Hepatocyte (in vitro differentiated cells): ENCODE results near the gene DAAM2. TPM values are rescaled to one million over a fixed set of nuclear protein-coding genes. Genes with fewer than 3 reads are reported as not detected.

ENCODE experiments used
- DNase-seq: peaks from one replicate; pipeline ENCODE4 v3.0.0-alpha.2; 2016; ENCODE audit warnings: low spot score
- H2AFZ ChIP-seq: fragments of 200-600 bp; sonication (generic); 2 replicates; pipeline ENCODE4 v1.6.0; 2016; ENCODE audit warnings: antibody characterized with exemption, mild to moderate bottlenecking
- H3K27ac ChIP-seq: fragments of 200-600 bp; sonication (generic); 2 replicates; pipeline ENCODE4 v1.5.1; 2016; ENCODE audit warnings: mild to moderate bottlenecking
- H3K27me3 ChIP-seq: fragments of 200-600 bp; sonication (generic); 2 replicates; pipeline ENCODE4 v1.6.1; 2016
- H3K36me3 ChIP-seq: fragments of 200-600 bp; sonication (generic); replicated peaks from 2 replicates; pipeline ENCODE4 v1.5.1; 2016; ENCODE audit warnings: low read depth; ENCODE audit not compliant: insufficient read depth
- H3K4me1 ChIP-seq: fragments of 200-600 bp; sonication (generic); 2 replicates; pipeline ENCODE4 v1.5.1; 2016; ENCODE audit warnings: mild to moderate bottlenecking, moderate library complexity; ENCODE audit not compliant: insufficient read depth
- H3K4me2 ChIP-seq: fragments of 200-600 bp; sonication (generic); 2 replicates; pipeline ENCODE4 v1.6.0; 2016
- H3K4me3 ChIP-seq: fragments of 200-600 bp; sonication (generic); 2 replicates; pipeline ENCODE4 v1.5.1; 2016; ENCODE audit warnings: mild to moderate bottlenecking
- H3K79me2 ChIP-seq: fragments of 200-600 bp; sonication (generic); 2 replicates; pipeline ENCODE4 v1.6.0; 2017; ENCODE audit warnings: mild to moderate bottlenecking
- H3K9me2 ChIP-seq: fragments of 200-600 bp; sonication (generic); replicated peaks from 2 replicates; pipeline ENCODE4 v1.6.0; 2017; ENCODE audit warnings: mild to moderate bottlenecking; ENCODE audit not compliant: insufficient read depth
- H3K9me3 ChIP-seq: fragments of 200-600 bp; sonication (generic); 2 replicates; pipeline ENCODE4 v1.5.1; 2016; ENCODE audit warnings: low read depth, mild to moderate bottlenecking
- H4K20me1 ChIP-seq: fragments of 200-600 bp; sonication (generic); 2 replicates; pipeline ENCODE4 v1.6.0; 2016; ENCODE audit warnings: mild to moderate bottlenecking; ENCODE audit not compliant: insufficient read depth, poor library complexity, severe bottlenecking
- EZH2 ChIP-seq: fragments of 200-600 bp; sonication (generic); IDR thresholded peaks from 2 replicates; pipeline ENCODE4 v1.6.1; 2016; ENCODE audit warnings: antibody characterized with exemption, mild to moderate bottlenecking, borderline replicate concordance
- EZH2phosphoT487 ChIP-seq: fragments of 200-600 bp; sonication (generic); IDR thresholded peaks from one replicate; pipeline ENCODE4 v1.6.1; 2018; ENCODE audit warnings: antibody characterized with exemption, mild to moderate bottlenecking, low read depth, moderate library complexity; ENCODE audit not compliant: unreplicated experiment, severe bottlenecking
- WGBS: methylation state at CpG from one replicate; pipeline ENCODE4 v1.1.6; 2016; ENCODE audit warnings: low lambda C conversion rate; ENCODE audit errors: missing lambda C conversion rate; 5-methylcytosine and 5-hydroxymethylcytosine counted together
- polyA plus RNA-seq: library from polyadenylated mRNA; unstranded; fragments of >200 nt; fragmentation: Nextera tagmentation; extraction: Ambion mirVana; gene quantifications from 2 replicates; pipeline ENCODE4 v1.2.1, GENCODE V29; 2016
- total RNA-seq: library from RNA; depleted of rRNA; stranded (reverse); fragments of >200 nt; gene quantifications from 2 replicates; pipeline ENCODE4 v1.2.3, GENCODE V29; 2014
- TF ChIP-seq, protein P1 (sequence below): fragments of 200-600 bp; sonication (generic); IDR thresholded peaks from 2 replicates; pipeline ENCODE4 v1.5.1; 2016; ENCODE audit warnings: antibody characterized with exemption, mild to moderate bottlenecking; ENCODE audit not compliant: poor library complexity

Gene DAAM2
- total and polyA plus RNA-seq, 2 experiments from 2014 or later = 11.7 to 15.1 TPM

- TF ChIP-seq, protein P1, sequence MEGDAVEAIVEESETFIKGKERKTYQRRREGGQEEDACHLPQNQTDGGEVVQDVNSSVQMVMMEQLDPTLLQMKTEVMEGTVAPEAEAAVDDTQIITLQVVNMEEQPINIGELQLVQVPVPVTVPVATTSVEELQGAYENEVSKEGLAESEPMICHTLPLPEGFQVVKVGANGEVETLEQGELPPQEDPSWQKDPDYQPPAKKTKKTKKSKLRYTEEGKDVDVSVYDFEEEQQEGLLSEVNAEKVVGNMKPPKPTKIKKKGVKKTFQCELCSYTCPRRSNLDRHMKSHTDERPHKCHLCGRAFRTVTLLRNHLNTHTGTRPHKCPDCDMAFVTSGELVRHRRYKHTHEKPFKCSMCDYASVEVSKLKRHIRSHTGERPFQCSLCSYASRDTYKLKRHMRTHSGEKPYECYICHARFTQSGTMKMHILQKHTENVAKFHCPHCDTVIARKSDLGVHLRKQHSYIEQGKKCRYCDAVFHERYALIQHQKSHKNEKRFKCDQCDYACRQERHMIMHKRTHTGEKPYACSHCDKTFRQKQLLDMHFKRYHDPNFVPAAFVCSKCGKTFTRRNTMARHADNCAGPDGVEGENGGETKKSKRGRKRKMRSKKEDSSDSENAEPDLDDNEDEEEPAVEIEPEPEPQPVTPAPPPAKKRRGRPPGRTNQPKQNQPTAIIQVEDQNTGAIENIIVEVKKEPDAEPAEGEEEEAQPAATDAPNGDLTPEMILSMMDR = no peak
- TF ChIP-seq EZH2phosphoT487 (no peak), EZH2 (no peak)
- 63% methylated on average over 3 of the region's 3 CpGs for WGBS
- no peaks in the 10 kb centered on the region for H3K27me3 ChIP-seq
- H3K27ac ChIP-seq = no peak overlapping the region
- peaks cover 7% of the 10 kb centered on the region for H3K79me2 ChIP-seq
- H3K4me2 ChIP-seq = no peak overlapping the region
- no peaks in the 10 kb centered on the region for H3K36me3 ChIP-seq
- no peak overlapping the region for H2AFZ ChIP-seq
- H3K4me1 ChIP-seq = peaks cover 9% of the 10 kb centered on the region
- H3K4me3 ChIP-seq = no peak overlapping the region
- H3K9me2 ChIP-seq = no peaks in the 10 kb centered on the region
- no peaks in the 10 kb centered on the region for H3K9me3 ChIP-seq
- no peak for DNase-seq
- no peaks in the 10 kb centered on the region for H4K20me1 ChIP-seq
Observed at GRCh38 chr6:39803872-39804271, 11.7 kb downstream of the DAAM2 start.

GRCh38 chr6:39804466-39805065, 12.4 kb downstream of the DAAM2 start:
- no peak overlapping the region for H3K4me2 ChIP-seq
- peaks cover 10% of the 10 kb centered on the region for H3K79me2 ChIP-seq
- no peaks in the 10 kb centered on the region for H3K27me3 ChIP-seq
- no peak overlapping the region for H3K4me3 ChIP-seq
- no peaks in the 10 kb centered on the region for H3K36me3 ChIP-seq
- H4K20me1 ChIP-seq = no peaks in the 10 kb centered on the region
- H3K4me1 ChIP-seq = peaks cover 9% of the 10 kb centered on the region
- TF ChIP-seq EZH2phosphoT487 = no peak
- no peak for TF ChIP-seq EZH2
- TF ChIP-seq, protein P1 = no peak
- H3K9me3 ChIP-seq = no peaks in the 10 kb centered on the region
- 92% methylated on average over 5 of the region's 5 CpGs for WGBS
- H3K9me2 ChIP-seq = no peaks in the 10 kb centered on the region
- DNase-seq = peak; percentile 29
- no peak overlapping the region for H3K27ac ChIP-seq
- H2AFZ ChIP-seq = no peak overlapping the region

GRCh38 chr6:39806278-39806677, 14.1 kb downstream of the DAAM2 start:
- Histone ChIP-seq H3K4me3 (no peak overlapping the region), H3K4me1 (peaks cover 9% of the 10 kb centered on the region), H3K27ac (no peak overlapping the region), H3K27me3 (no peaks in the 10 kb centered on the region), H3K79me2 (peaks cover 13% of the 10 kb centered on the region), H2AFZ (no peak overlapping the region), H3K9me2 (no peaks in the 10 kb centered on the region), H4K20me1 (no peaks in the 10 kb centered on the region), H3K36me3 (no peaks in the 10 kb centered on the region), H3K4me2 (no peak overlapping the region), H3K9me3 (no peaks in the 10 kb centered on the region)
- 80% methylated on average over 1 of the region's 1 CpG for WGBS
- no peak for DNase-seq
- TF ChIP-seq EZH2 (no peak), EZH2phosphoT487 (no peak)
- TF ChIP-seq, protein P1 = no peak

GRCh38 chr6:39808346-39808745, 16.2 kb downstream of the DAAM2 start:
- no peaks in the 10 kb centered on the region for H4K20me1 ChIP-seq
- H3K4me3 ChIP-seq = no peak overlapping the region
- no peak overlapping the region for H3K4me2 ChIP-seq
- H3K27me3 ChIP-seq = no peaks in the 10 kb centered on the region
- H3K36me3 ChIP-seq = no peaks in the 10 kb centered on the region
- no peaks in the 10 kb centered on the region for H3K9me2 ChIP-seq
- WGBS = 88% methylated on average over 3 of the region's 3 CpGs
- no peak for TF ChIP-seq EZH2phosphoT487
- no peak for TF ChIP-seq EZH2
- TF ChIP-seq, protein P1 = no peak
- no peaks in the 10 kb centered on the region for H3K9me3 ChIP-seq
- DNase-seq = no peak
- H3K27ac ChIP-seq = no peak overlapping the region
- no peak overlapping the region for H2AFZ ChIP-seq
- H3K79me2 ChIP-seq = peaks cover 13% of the 10 kb centered on the region
- peaks cover 18% of the 10 kb centered on the region for H3K4me1 ChIP-seq
